ENCODE results near the gene APPL2.

DNA sequence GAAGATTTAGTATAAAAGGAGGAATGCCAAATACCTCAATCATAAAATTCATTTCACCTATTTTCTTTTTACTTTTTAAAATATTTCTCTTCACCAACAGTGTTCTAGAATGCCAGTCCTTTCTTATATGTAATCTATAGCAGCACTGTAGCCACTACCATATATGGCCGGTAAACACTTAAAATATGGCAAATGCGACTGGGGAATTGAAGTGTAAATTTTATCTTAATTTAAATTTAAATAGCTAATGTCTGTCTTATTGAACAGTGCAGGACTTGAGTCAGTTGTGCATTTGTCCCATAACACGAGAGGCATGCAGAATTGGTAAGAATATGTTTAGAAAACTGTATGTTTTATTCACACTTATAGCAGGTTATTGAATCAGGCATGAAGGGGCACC, 78.4 kb downstream of the APPL2 start:
- no peak for TF ChIP-seq EZH2 (IDR thresholded peaks at IDR 0.05; ENCODE audit: borderline replicate concordance, low read length)
- TF ChIP-seq, protein P1, sequence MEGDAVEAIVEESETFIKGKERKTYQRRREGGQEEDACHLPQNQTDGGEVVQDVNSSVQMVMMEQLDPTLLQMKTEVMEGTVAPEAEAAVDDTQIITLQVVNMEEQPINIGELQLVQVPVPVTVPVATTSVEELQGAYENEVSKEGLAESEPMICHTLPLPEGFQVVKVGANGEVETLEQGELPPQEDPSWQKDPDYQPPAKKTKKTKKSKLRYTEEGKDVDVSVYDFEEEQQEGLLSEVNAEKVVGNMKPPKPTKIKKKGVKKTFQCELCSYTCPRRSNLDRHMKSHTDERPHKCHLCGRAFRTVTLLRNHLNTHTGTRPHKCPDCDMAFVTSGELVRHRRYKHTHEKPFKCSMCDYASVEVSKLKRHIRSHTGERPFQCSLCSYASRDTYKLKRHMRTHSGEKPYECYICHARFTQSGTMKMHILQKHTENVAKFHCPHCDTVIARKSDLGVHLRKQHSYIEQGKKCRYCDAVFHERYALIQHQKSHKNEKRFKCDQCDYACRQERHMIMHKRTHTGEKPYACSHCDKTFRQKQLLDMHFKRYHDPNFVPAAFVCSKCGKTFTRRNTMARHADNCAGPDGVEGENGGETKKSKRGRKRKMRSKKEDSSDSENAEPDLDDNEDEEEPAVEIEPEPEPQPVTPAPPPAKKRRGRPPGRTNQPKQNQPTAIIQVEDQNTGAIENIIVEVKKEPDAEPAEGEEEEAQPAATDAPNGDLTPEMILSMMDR (conservative IDR thresholded peaks at IDR 0.05 in 1 of 2, IDR thresholded peaks at IDR 0.05 in 1 of 2; ENCODE audit: extremely low read depth in 1 of 2, insufficient read depth in 1 of 2, low read depth in 1 of 2, low read length in 2 of 2) = no peak
